ENCODE results near the gene UROC1.
"Not testable (repeated sequence)": the region's sequence is repeated elsewhere in the genome, so short reads cannot be mapped to it uniquely, and the experiment has no call there.

UROC1 gene

DNA sequence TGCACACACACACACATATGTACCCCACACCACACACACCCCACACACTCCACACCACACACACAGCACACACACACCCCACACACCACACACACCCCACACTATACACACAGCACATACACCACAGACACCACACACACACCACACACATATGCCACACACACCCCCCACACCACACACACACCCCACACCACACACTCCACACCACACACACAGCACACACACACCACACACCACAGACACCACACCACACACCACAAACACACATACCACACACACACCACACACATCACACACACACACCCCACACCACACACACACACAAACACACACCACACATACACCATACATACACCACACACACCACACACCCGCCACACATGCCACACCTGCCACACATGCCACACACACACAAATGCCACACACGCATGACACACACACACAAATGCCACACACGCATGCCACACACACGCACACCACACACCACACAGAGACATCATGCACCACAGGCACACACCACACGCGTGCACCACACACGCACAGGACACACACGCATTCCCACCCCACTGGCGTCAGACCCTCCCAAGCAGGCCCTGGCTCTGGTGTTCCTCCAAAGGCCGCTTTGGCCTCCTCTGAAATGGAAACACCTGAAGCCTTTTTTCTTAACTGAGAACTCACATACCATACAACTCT is 22.1 kb upstream of the UROC1 start:
- no peak overlapping the region for H3K4me3 ChIP-seq (ENCODE audit: low read length in 2 of 2)
- H3K9me3 ChIP-seq (ENCODE audit: control insufficient read depth in 2 of 2, low read length in 2 of 2) = no peaks in the 10 kb centered on the region
- H3K27me3 ChIP-seq (ENCODE audit: control insufficient read depth in 2 of 2, insufficient read depth in 2 of 2, low read length in 2 of 2) = no peaks in the 10 kb centered on the region
- no peak overlapping the region for H3K9ac ChIP-seq (ENCODE audit: low read depth in 1 of 2, low read length in 2 of 2)
- no peaks in the 10 kb centered on the region for H3K36me3 ChIP-seq (ENCODE audit: control insufficient read depth in 2 of 2, insufficient read depth in 2 of 2, low read length in 2 of 2)
- H3K27ac ChIP-seq (ENCODE audit: low read depth in 2 of 2, low read length in 2 of 2) = no peak overlapping the region
- H3K4me1 ChIP-seq (ENCODE audit: control insufficient read depth in 2 of 2, insufficient read depth in 2 of 2, low read length in 2 of 2) = peaks cover 0 to 3% of the 10 kb centered on the region in 2 donors

DNA sequence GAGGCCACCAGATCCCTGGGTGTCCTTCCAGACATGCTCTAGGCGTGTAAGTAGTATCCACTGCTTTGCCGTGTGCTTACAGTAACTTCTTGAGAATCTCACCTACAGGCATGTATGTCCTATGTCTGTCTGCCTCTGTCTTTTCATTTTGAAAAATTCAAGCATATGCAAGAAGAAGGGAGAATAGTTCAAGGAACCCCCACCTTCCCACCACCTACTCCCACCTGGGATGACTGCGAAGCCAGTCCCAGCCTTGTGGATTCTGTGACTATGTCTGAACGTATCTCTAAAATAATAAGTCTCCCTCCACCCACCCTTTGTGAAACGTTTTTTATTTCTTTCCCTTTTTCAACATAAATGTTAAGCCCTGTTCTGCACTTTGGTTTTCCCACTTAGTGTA is 21.4 kb upstream of the UROC1 start:
- Histone ChIP-seq H3K4me1 (ENCODE audit: control insufficient read depth in 2 of 2, insufficient read depth in 2 of 2, low read length in 2 of 2) (peaks cover 0 to 3% of the 10 kb centered on the region in 2 donors), H3K36me3 (ENCODE audit: control insufficient read depth in 2 of 2, insufficient read depth in 2 of 2, low read length in 2 of 2) (no peaks in the 10 kb centered on the region), H3K27ac (ENCODE audit: low read depth in 2 of 2, low read length in 2 of 2) (no peak overlapping the region), H3K4me3 (ENCODE audit: low read length in 2 of 2) (no peak overlapping the region), H3K9me3 (ENCODE audit: control insufficient read depth in 2 of 2, low read length in 2 of 2) (no peaks in the 10 kb centered on the region), H3K27me3 (ENCODE audit: control insufficient read depth in 2 of 2, insufficient read depth in 2 of 2, low read length in 2 of 2) (no peaks in the 10 kb centered on the region), H3K9ac (ENCODE audit: low read depth in 1 of 2, low read length in 2 of 2) (peak overlapping the region in 1 of 2 donors; percentile 2)

DNA sequence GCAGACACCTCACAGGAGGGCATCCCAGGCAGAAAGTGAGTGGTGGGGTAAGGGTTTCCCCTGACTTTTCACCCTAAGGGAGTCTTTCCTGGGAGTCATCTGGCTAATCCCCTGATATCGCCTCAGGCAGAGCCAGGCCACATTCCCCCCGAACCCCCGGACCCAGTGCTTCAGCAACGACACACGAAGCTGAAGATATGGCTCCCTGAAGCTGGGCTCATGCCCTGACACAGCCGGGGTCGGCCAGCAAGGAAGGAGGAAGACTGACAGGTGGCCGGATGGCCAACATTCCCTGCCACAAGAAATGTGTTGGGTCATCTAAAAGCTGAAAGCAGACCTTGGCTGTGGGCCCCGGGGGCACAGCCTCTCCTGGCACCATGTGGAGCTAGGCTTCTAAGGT is 20.7 kb upstream of the UROC1 start:
- H3K9ac ChIP-seq (ENCODE audit: low read depth in 1 of 2, low read length in 2 of 2) = no peak overlapping the region
- H3K4me3 ChIP-seq (ENCODE audit: low read length in 2 of 2) = no peak overlapping the region
- no peaks in the 10 kb centered on the region for H3K27me3 ChIP-seq (ENCODE audit: control insufficient read depth in 2 of 2, insufficient read depth in 2 of 2, low read length in 2 of 2)
- H3K36me3 ChIP-seq (ENCODE audit: control insufficient read depth in 2 of 2, insufficient read depth in 2 of 2, low read length in 2 of 2) = no peaks in the 10 kb centered on the region
- H3K4me1 ChIP-seq (ENCODE audit: control insufficient read depth in 2 of 2, insufficient read depth in 2 of 2, low read length in 2 of 2) = peaks cover 0 to 3% of the 10 kb centered on the region in 2 donors
- H3K27ac ChIP-seq (ENCODE audit: low read depth in 2 of 2, low read length in 2 of 2) = no peak overlapping the region
- H3K9me3 ChIP-seq (ENCODE audit: control insufficient read depth in 2 of 2, low read length in 2 of 2) = no peaks in the 10 kb centered on the region

DNA sequence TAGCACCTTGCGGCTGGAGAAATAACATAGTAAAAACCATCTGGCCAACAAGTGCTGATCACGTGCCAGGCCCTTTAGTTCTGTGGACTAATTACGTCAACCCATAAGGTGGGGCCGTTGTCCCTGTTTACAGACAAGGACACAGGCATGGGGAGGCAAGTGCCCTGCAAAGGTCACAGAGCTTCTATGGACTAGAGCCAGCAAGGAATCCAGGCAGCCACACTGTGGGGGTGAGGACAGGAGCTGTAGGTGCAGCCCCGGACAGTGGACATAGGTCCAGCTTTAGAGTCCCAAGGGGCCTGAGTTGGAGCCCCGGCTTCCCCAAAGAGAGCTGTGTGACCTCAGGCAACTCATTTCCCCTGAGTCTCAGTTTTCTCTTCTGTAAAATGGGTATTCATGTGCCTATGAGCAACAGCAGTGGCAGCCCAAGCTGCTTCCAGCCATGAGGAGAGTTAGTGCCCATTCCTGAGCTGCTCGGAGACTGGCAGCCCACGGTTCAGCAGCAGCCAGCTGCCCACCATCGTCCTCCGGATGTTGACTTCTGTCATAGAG is 20.2 kb upstream of the UROC1 start:
- H3K4me1 ChIP-seq (ENCODE audit: control insufficient read depth in 2 of 2, insufficient read depth in 2 of 2, low read length in 2 of 2) = peaks cover 0 to 3% of the 10 kb centered on the region in 2 donors
- H3K36me3 ChIP-seq (ENCODE audit: control insufficient read depth in 2 of 2, insufficient read depth in 2 of 2, low read length in 2 of 2) = no peaks in the 10 kb centered on the region
- H3K9ac ChIP-seq (ENCODE audit: low read depth in 1 of 2, low read length in 2 of 2) = no peak overlapping the region
- no peaks in the 10 kb centered on the region for H3K9me3 ChIP-seq (ENCODE audit: control insufficient read depth in 2 of 2, low read length in 2 of 2)
- H3K27me3 ChIP-seq (ENCODE audit: control insufficient read depth in 2 of 2, insufficient read depth in 2 of 2, low read length in 2 of 2) = no peaks in the 10 kb centered on the region
- H3K27ac ChIP-seq (ENCODE audit: low read depth in 2 of 2, low read length in 2 of 2) = no peak overlapping the region
- no peak overlapping the region for H3K4me3 ChIP-seq (ENCODE audit: low read length in 2 of 2)

DNA sequence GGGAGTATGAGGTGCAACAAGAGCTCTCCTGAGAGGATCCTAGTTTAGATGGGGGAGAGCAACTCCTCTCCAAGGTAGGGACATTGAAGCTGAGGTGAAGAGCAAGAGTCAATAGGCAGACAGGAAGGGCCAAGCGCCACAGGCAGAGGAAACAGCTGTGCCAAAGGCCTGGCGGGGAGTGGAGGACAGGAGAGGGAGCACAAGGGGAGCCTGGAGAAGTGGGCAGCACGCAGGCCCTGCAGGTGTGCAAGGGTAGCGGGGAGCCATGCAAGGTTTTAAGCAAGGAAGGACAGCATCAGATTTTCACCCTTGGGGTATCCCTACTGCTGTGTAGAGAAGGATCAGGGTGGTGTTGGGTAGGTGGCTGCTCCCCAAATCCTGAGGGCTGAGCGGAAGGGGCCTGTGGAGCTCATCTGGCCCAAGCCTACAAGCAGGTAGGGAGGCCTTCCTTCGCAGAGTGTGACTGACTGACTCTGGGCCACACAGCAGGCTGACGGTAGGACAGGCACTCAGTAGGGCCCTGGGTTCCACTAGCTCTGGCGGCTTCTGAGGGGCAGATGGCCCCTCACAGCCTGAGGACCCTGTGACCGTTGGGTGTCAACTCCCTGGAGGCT is 19.6 kb upstream of the UROC1 start:
- H3K4me1 ChIP-seq (ENCODE audit: control insufficient read depth in 2 of 2, insufficient read depth in 2 of 2, low read length in 2 of 2) = peaks cover 0 to 3% of the 10 kb centered on the region in 2 donors
- H3K9ac ChIP-seq (ENCODE audit: low read depth in 1 of 2, low read length in 2 of 2) = no peak overlapping the region
- H3K27me3 ChIP-seq (ENCODE audit: control insufficient read depth in 2 of 2, insufficient read depth in 2 of 2, low read length in 2 of 2) = no peaks in the 10 kb centered on the region
- no peaks in the 10 kb centered on the region for H3K9me3 ChIP-seq (ENCODE audit: control insufficient read depth in 2 of 2, low read length in 2 of 2)
- no peak overlapping the region for H3K27ac ChIP-seq (ENCODE audit: low read depth in 2 of 2, low read length in 2 of 2)
- H3K36me3 ChIP-seq (ENCODE audit: control insufficient read depth in 2 of 2, insufficient read depth in 2 of 2, low read length in 2 of 2) = no peaks in the 10 kb centered on the region
- no peak overlapping the region for H3K4me3 ChIP-seq (ENCODE audit: low read length in 2 of 2)

DNA sequence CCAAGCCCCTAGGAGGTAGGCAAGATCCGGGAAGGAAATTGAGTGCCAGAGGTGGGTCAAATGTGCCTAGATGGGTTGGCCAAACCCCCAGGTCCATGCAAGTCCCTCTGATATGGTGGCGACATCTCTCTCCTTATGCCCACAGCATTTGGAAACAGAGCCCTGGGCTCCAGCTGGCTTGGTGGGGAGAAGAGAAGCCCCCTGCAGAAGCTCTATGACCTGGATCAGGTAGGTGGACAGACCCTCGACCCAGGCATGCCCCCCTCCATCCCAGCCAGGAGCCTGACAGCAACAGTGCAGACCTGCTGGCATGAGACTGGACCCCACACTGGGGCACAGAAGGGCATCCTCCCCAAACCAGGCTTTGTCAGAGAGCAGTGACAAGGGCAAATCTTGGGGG is 18.6 kb upstream of the UROC1 start:
- Histone ChIP-seq H3K4me3 (ENCODE audit: low read length in 2 of 2) (no peak overlapping the region), H3K9me3 (ENCODE audit: control insufficient read depth in 2 of 2, low read length in 2 of 2) (no peaks in the 10 kb centered on the region), H3K27me3 (ENCODE audit: control insufficient read depth in 2 of 2, insufficient read depth in 2 of 2, low read length in 2 of 2) (no peaks in the 10 kb centered on the region), H3K4me1 (ENCODE audit: control insufficient read depth in 2 of 2, insufficient read depth in 2 of 2, low read length in 2 of 2) (peaks cover 0 to 3% of the 10 kb centered on the region in 2 donors), H3K36me3 (ENCODE audit: control insufficient read depth in 2 of 2, insufficient read depth in 2 of 2, low read length in 2 of 2) (no peaks in the 10 kb centered on the region), H3K9ac (ENCODE audit: low read depth in 1 of 2, low read length in 2 of 2) (no peak overlapping the region), H3K27ac (ENCODE audit: low read depth in 2 of 2, low read length in 2 of 2) (no peak overlapping the region)

DNA sequence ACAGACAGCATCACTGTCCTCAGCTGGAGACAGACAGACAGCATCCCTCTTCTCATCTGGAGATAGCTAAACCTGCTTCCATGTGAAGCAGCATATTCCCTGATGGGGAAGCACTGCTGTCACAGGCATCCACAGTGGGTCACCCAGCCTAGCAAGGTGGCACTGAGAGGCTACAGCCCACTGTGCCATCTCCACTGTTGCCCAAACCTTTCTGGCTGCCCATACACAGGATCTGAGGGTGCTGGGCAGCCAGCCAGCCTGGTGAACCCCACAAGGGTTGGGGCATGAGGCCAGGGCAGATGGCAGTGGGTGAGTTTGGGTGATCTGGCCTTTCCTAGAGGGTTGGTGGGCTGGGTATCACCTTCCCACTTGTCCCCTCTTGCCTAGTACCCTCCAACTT is 18.1 kb upstream of the UROC1 start:
- Histone ChIP-seq H3K36me3 (ENCODE audit: control insufficient read depth in 2 of 2, insufficient read depth in 2 of 2, low read length in 2 of 2) (no peaks in the 10 kb centered on the region), H3K9ac (ENCODE audit: low read depth in 1 of 2, low read length in 2 of 2) (no peak overlapping the region), H3K27ac (ENCODE audit: low read depth in 2 of 2, low read length in 2 of 2) (no peak overlapping the region), H3K4me3 (ENCODE audit: low read length in 2 of 2) (no peak overlapping the region), H3K9me3 (ENCODE audit: control insufficient read depth in 2 of 2, low read length in 2 of 2) (no peaks in the 10 kb centered on the region), H3K4me1 (ENCODE audit: control insufficient read depth in 2 of 2, insufficient read depth in 2 of 2, low read length in 2 of 2) (peaks cover 0 to 3% of the 10 kb centered on the region in 2 donors), H3K27me3 (ENCODE audit: control insufficient read depth in 2 of 2, insufficient read depth in 2 of 2, low read length in 2 of 2) (no peaks in the 10 kb centered on the region)

DNA sequence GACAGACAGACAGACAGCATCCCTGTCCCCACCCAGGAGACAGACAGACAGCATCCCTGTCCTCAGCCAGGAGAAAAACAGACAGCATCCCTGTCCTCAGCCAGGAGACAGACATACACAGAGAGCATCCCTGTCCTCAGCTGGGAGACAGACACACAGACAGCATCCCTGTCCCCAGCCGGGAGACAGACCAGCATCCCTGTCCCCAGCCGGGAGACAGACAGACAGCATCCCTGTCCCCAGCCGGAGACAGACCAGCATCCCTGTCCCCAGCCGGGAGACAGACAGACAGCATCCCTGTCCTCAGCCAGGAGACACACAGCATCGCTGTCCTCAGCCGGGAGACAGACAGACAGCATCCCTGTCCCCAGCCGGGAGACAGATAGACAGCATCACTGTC is 17.1 kb upstream of the UROC1 start:
- not testable (repeated sequence) for H3K9ac ChIP-seq (ENCODE audit: low read depth in 1 of 2, low read length in 2 of 2); H3K4me3 ChIP-seq (ENCODE audit: low read length in 2 of 2); H3K27ac ChIP-seq (ENCODE audit: low read depth in 2 of 2, low read length in 2 of 2); H3K4me1 ChIP-seq (ENCODE audit: control insufficient read depth in 2 of 2, insufficient read depth in 2 of 2, low read length in 2 of 2); H3K9me3 ChIP-seq (ENCODE audit: control insufficient read depth in 2 of 2, low read length in 2 of 2); H3K36me3 ChIP-seq (ENCODE audit: control insufficient read depth in 2 of 2, insufficient read depth in 2 of 2, low read length in 2 of 2); H3K27me3 ChIP-seq (ENCODE audit: control insufficient read depth in 2 of 2, insufficient read depth in 2 of 2, low read length in 2 of 2)

DNA sequence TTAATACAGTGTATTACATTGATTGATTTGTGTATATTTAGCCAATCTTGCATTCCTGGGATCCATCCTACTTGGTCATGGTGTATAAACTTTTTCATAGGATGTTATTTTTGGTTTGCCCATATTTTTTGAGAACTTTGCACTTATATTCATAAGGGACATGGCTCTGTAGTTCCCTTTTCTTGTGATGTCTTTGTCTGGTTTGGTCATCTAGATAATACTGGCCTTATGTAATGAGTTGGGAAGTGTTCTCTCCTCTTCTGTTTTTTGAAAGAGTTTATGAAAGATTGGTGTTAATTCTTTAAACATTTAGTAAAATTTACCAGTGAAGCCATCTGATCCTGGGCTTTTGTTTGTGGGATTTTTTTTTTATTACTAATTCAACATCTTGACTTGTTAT is 15.9 kb upstream of the UROC1 start:
- no peaks in the 10 kb centered on the region for H3K9me3 ChIP-seq (ENCODE audit: control insufficient read depth in 2 of 2, low read length in 2 of 2)
- no peaks in the 10 kb centered on the region for H3K36me3 ChIP-seq (ENCODE audit: control insufficient read depth in 2 of 2, insufficient read depth in 2 of 2, low read length in 2 of 2)
- H3K27me3 ChIP-seq (ENCODE audit: control insufficient read depth in 2 of 2, insufficient read depth in 2 of 2, low read length in 2 of 2) = no peaks in the 10 kb centered on the region
- no peak overlapping the region for H3K4me3 ChIP-seq (ENCODE audit: low read length in 2 of 2)
- H3K9ac ChIP-seq (ENCODE audit: low read depth in 1 of 2, low read length in 2 of 2) = no peak overlapping the region
- H3K27ac ChIP-seq (ENCODE audit: low read depth in 2 of 2, low read length in 2 of 2) = no peak overlapping the region
- peaks cover 2 to 3% of the 10 kb centered on the region in 2 donors for H3K4me1 ChIP-seq (ENCODE audit: control insufficient read depth in 2 of 2, insufficient read depth in 2 of 2, low read length in 2 of 2)

DNA sequence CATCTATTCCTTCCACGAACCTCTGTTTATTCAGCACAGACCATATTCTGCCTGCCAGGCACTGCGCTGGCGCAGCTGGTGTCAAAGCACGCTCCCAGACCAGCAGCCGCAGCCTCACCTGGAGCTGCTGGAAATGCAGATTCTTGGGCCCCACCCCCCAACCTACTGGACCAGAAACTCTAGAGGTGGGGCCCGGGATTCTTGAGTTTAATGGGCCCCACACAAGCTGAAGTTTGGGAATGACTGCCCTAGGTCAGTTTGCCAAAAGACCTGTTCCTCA is 13.4 kb upstream of the UROC1 start:
- Histone ChIP-seq H3K27ac (ENCODE audit: low read depth in 2 of 2, low read length in 2 of 2) (peak overlapping the region; percentile 27 to 56), H3K36me3 (ENCODE audit: control insufficient read depth in 2 of 2, insufficient read depth in 2 of 2, low read length in 2 of 2) (no peaks in the 10 kb centered on the region), H3K4me1 (ENCODE audit: control insufficient read depth in 2 of 2, insufficient read depth in 2 of 2, low read length in 2 of 2) (peaks cover 0 to 2% of the 10 kb centered on the region in 2 donors), H3K9me3 (ENCODE audit: control insufficient read depth in 2 of 2, low read length in 2 of 2) (no peaks in the 10 kb centered on the region), H3K9ac (ENCODE audit: low read depth in 1 of 2, low read length in 2 of 2) (no peak overlapping the region), H3K4me3 (ENCODE audit: low read length in 2 of 2) (no peak overlapping the region), H3K27me3 (ENCODE audit: control insufficient read depth in 2 of 2, insufficient read depth in 2 of 2, low read length in 2 of 2) (no peaks in the 10 kb centered on the region)

Data from mucosa of rectum (tissue), 2 donors.